Tibial nerve (tissue), 4 donors: ENCODE data around the gene ZNF783. TPM values are rescaled to one million over a fixed set of nuclear protein-coding genes. Genes with fewer than 3 reads are reported as not detected.

Source experiments
- DNase-seq, 2 donors: peaks; one replicate each; pipeline ENCODE4 v3.0.0-alpha.2; 2019; ENCODE audit warnings: low spot score in 2 of 2
- H3K27ac ChIP-seq, 4 donors: fragments of 200-600 bp; sonication (generic) in 3 of 4; one replicate each; pipeline ENCODE4 v1.5.1; 2017 to 2019; ENCODE audit warnings: mild to moderate bottlenecking in 1 of 4
- H3K27me3 ChIP-seq, 2 donors: fragments of 200-600 bp; sonication (generic) in 1 of 2; one replicate each; pipeline versions ENCODE4 v1.5.1 to v1.6.0; 2017 to 2019
- H3K36me3 ChIP-seq, 3 donors: fragments of 200-600 bp; sonication (generic); one replicate each; pipeline ENCODE4 v1.5.1; 2018 to 2019
- H3K4me1 ChIP-seq, 4 donors: fragments of 200-600 bp; sonication (generic) in 3 of 4; one replicate each; pipeline ENCODE4 v1.5.1; 2017 to 2019
- H3K4me3 ChIP-seq, 4 donors: fragments of 200-600 bp; sonication (generic) in 3 of 4; one replicate each; pipeline ENCODE4 v1.5.1; 2017 to 2019; ENCODE audit warnings: mild to moderate bottlenecking in 1 of 4, moderate library complexity in 1 of 4
- H3K9me3 ChIP-seq, 4 donors: fragments of 200-600 bp; sonication (generic) in 3 of 4; one replicate each; pipeline ENCODE4 v1.5.1; 2017 to 2019
- EP300 ChIP-seq, 2 donors: sonication (generic); formaldehyde crosslinking; IDR thresholded peaks; one replicate each; pipeline ENCODE4 v1.6.1; 2017; ENCODE audit warnings: antibody characterized with exemption in 2 of 2, mild to moderate bottlenecking in 1 of 2
- POLR2A ChIP-seq, 2 donors: fragments of 450-650 bp; IDR thresholded peaks; one replicate each; pipeline ENCODE4 v1.6.1; 2017; ENCODE audit warnings: antibody characterized with exemption in 2 of 2, mild to moderate bottlenecking in 2 of 2, moderate library complexity in 2 of 2
- WGBS, 2 donors: methylation state at CpG; one replicate each; pipeline ENCODE4 v1.1.5; 2018; 5-methylcytosine and 5-hydroxymethylcytosine counted together
- total RNA-seq, 4 donors: library from RNA; depleted of rRNA; stranded (reverse); fragments of >200 nt; gene quantifications; one replicate each; pipeline ENCODE4 v1.1.0, GENCODE V29; 2016
- TF ChIP-seq, protein P1 (sequence below), 5 experiments: fragments of 200-600 bp in 3 of 5; fragments of 450-650 bp in 2 of 5; sonication (generic) in 3 of 5; IDR thresholded peaks; one replicate each; pipeline ENCODE4 v1.5.1; 2016 to 2019; ENCODE audit warnings: antibody characterized with exemption in 5 of 5, mild to moderate bottlenecking in 3 of 5, moderate library complexity in 2 of 5

The ZNF783 gene
- 10 to 100 TPM; 22.1 to 58.2 (median 31.2) TPM for total RNA-seq

DNA sequence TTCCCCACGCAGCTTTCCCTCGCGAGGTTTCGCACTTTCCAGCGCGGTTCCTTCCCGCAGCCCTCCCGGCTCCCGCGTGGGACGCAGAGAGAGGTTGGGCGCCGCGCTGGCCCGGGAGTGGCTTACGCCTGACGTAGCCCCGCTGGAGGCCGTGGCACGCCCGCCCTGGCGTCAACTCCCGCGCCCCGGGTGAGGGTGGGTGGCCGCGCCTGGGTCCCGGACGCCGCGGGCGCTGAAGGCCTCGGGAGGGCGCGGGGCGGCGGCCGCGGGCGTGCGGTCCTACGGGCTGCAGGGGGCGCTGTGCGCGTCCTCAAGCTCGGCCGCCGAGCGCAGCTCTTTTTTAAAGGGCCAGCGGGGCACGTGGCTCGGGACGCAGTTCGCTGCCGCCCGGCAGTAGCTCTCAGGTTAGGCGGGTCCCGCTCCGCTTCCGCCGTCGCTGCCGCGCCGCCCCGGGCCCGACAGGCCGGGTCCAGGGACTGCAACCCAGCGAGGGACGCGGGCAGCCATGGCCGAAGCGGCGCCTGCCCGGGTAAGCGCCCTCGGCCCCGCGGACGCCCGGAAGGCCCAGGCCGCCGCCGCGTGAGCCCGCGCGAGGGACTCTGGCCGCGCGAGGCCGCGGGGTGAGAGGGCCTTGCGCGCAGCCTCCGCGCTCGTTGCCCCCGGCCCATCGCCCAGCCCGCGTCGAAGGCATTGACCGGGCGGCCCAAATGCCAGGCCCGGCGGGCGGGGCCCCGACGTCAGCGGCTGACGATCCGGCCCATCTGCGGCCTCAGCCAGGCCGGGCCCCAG is at the start of gene ZNF783:
Gene ZNF783 (plus strand): TSS at position 368 of the 789 bp plus-strand sequence. CDS start 138 bp downstream, at position 506.
- Histone ChIP-seq H3K27ac (peak within 1 kb of the TSS; percentile 88 to 98 (median 96)), H3K4me3 (peak within 1 kb of the TSS; percentile 59 to 98 (median 86)), H3K27me3 (no peaks in the 10 kb centered on the region), H3K4me1 (peaks cover 0 to 32% (median 16%) of the 10 kb centered on the region in 4 donors), H3K36me3 (peaks cover 0 to 27% (median 14%) of the 10 kb centered on the region in 3 donors), H3K9me3 (no peaks in the 10 kb centered on the region)
- TF ChIP-seq EP300 (IDR thresholded peaks at IDR 0.05) (peak in 1 of 2 donors; percentile 59), POLR2A (IDR thresholded peaks at IDR 0.05) (peak in 1 of 2 donors; percentile 54)
- TF ChIP-seq, protein P1, sequence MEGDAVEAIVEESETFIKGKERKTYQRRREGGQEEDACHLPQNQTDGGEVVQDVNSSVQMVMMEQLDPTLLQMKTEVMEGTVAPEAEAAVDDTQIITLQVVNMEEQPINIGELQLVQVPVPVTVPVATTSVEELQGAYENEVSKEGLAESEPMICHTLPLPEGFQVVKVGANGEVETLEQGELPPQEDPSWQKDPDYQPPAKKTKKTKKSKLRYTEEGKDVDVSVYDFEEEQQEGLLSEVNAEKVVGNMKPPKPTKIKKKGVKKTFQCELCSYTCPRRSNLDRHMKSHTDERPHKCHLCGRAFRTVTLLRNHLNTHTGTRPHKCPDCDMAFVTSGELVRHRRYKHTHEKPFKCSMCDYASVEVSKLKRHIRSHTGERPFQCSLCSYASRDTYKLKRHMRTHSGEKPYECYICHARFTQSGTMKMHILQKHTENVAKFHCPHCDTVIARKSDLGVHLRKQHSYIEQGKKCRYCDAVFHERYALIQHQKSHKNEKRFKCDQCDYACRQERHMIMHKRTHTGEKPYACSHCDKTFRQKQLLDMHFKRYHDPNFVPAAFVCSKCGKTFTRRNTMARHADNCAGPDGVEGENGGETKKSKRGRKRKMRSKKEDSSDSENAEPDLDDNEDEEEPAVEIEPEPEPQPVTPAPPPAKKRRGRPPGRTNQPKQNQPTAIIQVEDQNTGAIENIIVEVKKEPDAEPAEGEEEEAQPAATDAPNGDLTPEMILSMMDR (IDR thresholded peaks at IDR 0.05), result peak; percentile 83 to 98 (median 97)
- DNase-seq, result peak; percentile 73 to 74
- 0 to 1% methylated on average over 9 to 96 of the region's 115 CpGs for WGBS, 2 donors

DNA sequence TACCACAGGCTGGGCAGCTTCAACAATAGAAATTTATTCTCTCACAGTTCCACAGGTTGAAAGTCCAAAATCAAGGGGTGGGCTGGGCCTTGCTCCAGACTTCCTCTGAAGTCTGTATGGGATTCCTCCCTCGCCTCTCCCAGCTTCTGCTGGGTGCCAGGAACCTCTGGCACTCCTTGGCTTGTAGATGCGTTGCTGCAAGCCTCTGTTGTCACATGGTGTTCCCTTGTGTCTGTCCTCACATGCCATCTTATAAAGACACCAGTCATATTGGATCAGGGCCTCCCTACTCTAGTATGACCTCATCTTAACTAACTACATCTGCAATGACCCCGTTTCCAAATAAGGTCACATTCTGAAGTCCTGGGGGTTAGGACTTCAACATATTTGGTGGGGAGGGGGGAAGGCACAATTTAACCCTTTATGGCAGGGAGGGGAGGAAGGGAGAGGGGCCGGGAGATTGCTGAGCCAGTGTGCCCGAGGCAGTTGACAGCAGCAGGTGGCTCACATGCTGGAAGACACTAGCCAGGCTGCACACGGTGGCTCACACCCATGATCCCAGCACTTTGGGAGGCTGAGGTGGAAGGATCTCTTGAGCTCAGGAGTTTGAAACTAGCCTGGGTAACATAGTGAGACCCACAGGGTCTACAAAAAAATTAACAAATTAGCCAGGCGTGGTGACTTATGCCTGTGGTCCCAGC is 47.8 kb upstream of the ZNF783 start:
- Histone ChIP-seq H3K4me3 (no peak overlapping the region), H3K36me3 (peaks cover 0 to 100% (median 43%) of the 10 kb centered on the region in 3 donors), H3K4me1 (no peaks in the 10 kb centered on the region), H3K27me3 (no peaks in the 10 kb centered on the region), H3K27ac (no peak overlapping the region), H3K9me3 (no peaks in the 10 kb centered on the region)
- 56 to 58% methylated on average over 6 to 7 of the region's 7 CpGs for WGBS, 2 donors
- TF ChIP-seq POLR2A (IDR thresholded peaks at IDR 0.05), result no peak
- TF ChIP-seq, protein P1 (IDR thresholded peaks at IDR 0.05), result no peak
- TF ChIP-seq EP300 (IDR thresholded peaks at IDR 0.05), result no peak
- no peak for DNase-seq

DNA sequence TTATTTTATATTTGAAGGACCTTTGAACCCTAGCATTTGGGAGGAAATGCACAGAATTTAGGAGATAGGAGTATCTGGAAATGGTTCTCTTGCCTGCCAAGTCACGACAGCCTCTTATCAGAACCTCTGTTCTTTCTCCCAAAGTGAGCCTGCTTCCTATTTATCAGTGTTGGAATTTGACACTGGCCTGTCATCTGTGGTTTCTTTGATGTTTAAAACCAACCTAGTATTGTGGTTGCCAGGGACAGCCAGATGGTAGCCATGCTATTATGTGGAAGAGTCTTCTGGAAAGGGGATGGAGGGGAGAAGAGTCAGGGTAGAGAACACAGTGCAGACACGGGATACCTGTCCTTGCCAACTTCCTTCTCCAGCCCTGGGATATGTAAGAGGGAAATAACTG is 45.6 kb upstream of the ZNF783 start:
- WGBS, 2 donors, result 81 to 84% methylated on average over 2 of the region's 2 CpGs
- peaks cover 0 to 100% (median 34%) of the 10 kb centered on the region in 3 donors for H3K36me3 ChIP-seq
- H3K27ac ChIP-seq, result no peak overlapping the region
- no peak for DNase-seq
- no peaks in the 10 kb centered on the region for H3K27me3 ChIP-seq
- no peak overlapping the region for H3K4me3 ChIP-seq
- no peak for TF ChIP-seq POLR2A (IDR thresholded peaks at IDR 0.05)
- no peak for TF ChIP-seq EP300 (IDR thresholded peaks at IDR 0.05)
- TF ChIP-seq, protein P1 (IDR thresholded peaks at IDR 0.05), result no peak
- H3K9me3 ChIP-seq, result no peaks in the 10 kb centered on the region
- no peaks in the 10 kb centered on the region for H3K4me1 ChIP-seq

- H3K36me3 ChIP-seq, result peaks cover 0 to 100% (median 33%) of the 10 kb centered on the region in 3 donors
These were observed 44.4 kb upstream of the ZNF783 start for GRCh38 chr7:149217570-149217969.

More at GRCh38 chr7:149217570-149217969, 44.4 kb upstream of the ZNF783 start:
- H3K27me3 ChIP-seq, result no peaks in the 10 kb centered on the region
- no peak overlapping the region for H3K27ac ChIP-seq
- DNase-seq, result no peak
- H3K9me3 ChIP-seq, result no peaks in the 10 kb centered on the region
- no peak overlapping the region for H3K4me3 ChIP-seq
- TF ChIP-seq, protein P1 (IDR thresholded peaks at IDR 0.05), result no peak
- TF ChIP-seq POLR2A (IDR thresholded peaks at IDR 0.05) (no peak), EP300 (IDR thresholded peaks at IDR 0.05) (no peak)
- WGBS, 2 donors, result 89 to 90% methylated on average over 6 of the region's 6 CpGs
- H3K4me1 ChIP-seq, result no peaks in the 10 kb centered on the region
